Mesenchymal stem cell (in vitro differentiated cells and primary cell): ENCODE measurements around the gene NFATC3.

Experiments
- DNase-seq: peaks from one replicate; pipeline ENCODE4 v3.0.0-alpha.2; 2013
- H2AFZ ChIP-seq: one replicate; pipeline ENCODE4 v1.6.1; 2013; ENCODE audit warnings: low read depth, mild to moderate bottlenecking, control low read depth, inconsistent platforms, low read length, moderate library complexity
- H2AK5ac ChIP-seq: 2 replicates; pipeline ENCODE4 v1.6.1; 2013; ENCODE audit warnings: low read length, moderate library complexity, mild to moderate bottlenecking, inconsistent platforms; ENCODE audit not compliant: severe bottlenecking
- H2BK120ac ChIP-seq: one replicate; pipeline ENCODE4 v1.6.1; 2013; ENCODE audit warnings: low read depth, mild to moderate bottlenecking, inconsistent platforms, low read length, moderate library complexity
- H2BK12ac ChIP-seq, 2 experiments: one replicate each; pipeline ENCODE4 v1.6.1; 2013; ENCODE audit warnings: inconsistent platforms in 2 of 2, low read length in 2 of 2, mild to moderate bottlenecking in 2 of 2, moderate library complexity in 2 of 2, control low read depth in 1 of 2
- H2BK15ac ChIP-seq: one replicate; pipeline ENCODE4 v1.6.1; 2013; ENCODE audit warnings: mild to moderate bottlenecking, low read depth, inconsistent platforms; ENCODE audit not compliant: poor library complexity, severe bottlenecking
- H2BK5ac ChIP-seq: 2 replicates; pipeline ENCODE4 v1.6.1; 2013; ENCODE audit warnings: low read depth, mild to moderate bottlenecking, low read length, control low read depth, inconsistent platforms; ENCODE audit not compliant: poor library complexity, severe bottlenecking
- H3K14ac ChIP-seq, 2 experiments: one replicate each; pipeline ENCODE4 v1.6.1; 2013; ENCODE audit warnings: inconsistent platforms in 2 of 2, low read length in 2 of 2, control low read depth in 1 of 2, mild to moderate bottlenecking in 1 of 2, moderate library complexity in 1 of 2
- H3K18ac ChIP-seq, 2 experiments: one replicate each; pipeline ENCODE4 v1.6.1; 2013; ENCODE audit warnings: inconsistent platforms in 2 of 2, low read length in 2 of 2, control low read depth in 1 of 2, low read depth in 1 of 2, mild to moderate bottlenecking in 1 of 2
- H3K23ac ChIP-seq, 2 experiments: one replicate each; pipeline ENCODE4 v1.6.1; 2013; ENCODE audit warnings: inconsistent platforms in 2 of 2, low read length in 2 of 2, mild to moderate bottlenecking in 2 of 2, moderate library complexity in 2 of 2, control low read depth in 1 of 2
- H3K27ac ChIP-seq: 2 replicates; pipeline ENCODE4 v1.5.1; 2013; ENCODE audit warnings: mild to moderate bottlenecking, moderate library complexity, low read length, control low read depth, inconsistent platforms; ENCODE audit not compliant: poor library complexity, severe bottlenecking
- H3K27me3 ChIP-seq, 2 experiments: 2 replicates each; pipeline versions ENCODE4 v1.6.1 to v1.7.0; 2013; ENCODE audit warnings: low read length in 2 of 2, mild to moderate bottlenecking in 2 of 2, moderate library complexity in 2 of 2, control low read depth in 1 of 2, inconsistent platforms in 1 of 2; ENCODE audit not compliant: control insufficient read depth in 1 of 2, insufficient read depth in 1 of 2
- H3K36me3 ChIP-seq, 2 experiments: 2 replicates each; pipeline versions ENCODE4 v1.6.1 to v1.7.0; 2013; ENCODE audit warnings: low read length in 2 of 2, control low read depth in 1 of 2, inconsistent platforms in 1 of 2, low read depth in 1 of 2, mild to moderate bottlenecking in 1 of 2; ENCODE audit not compliant: insufficient read depth in 2 of 2, control insufficient read depth in 1 of 2
- H3K4ac ChIP-seq, 2 experiments: one replicate each; pipeline ENCODE4 v1.6.1; 2013; ENCODE audit warnings: inconsistent platforms in 2 of 2, low read length in 2 of 2, mild to moderate bottlenecking in 2 of 2, moderate library complexity in 2 of 2, control low read depth in 1 of 2, low read depth in 1 of 2
- H3K4me1 ChIP-seq: 2 replicates; pipeline ENCODE4 v1.6.1; 2013; ENCODE audit warnings: low read depth, low read length, control low read depth; ENCODE audit not compliant: control insufficient read depth, insufficient read depth
- H3K4me2 ChIP-seq: 2 replicates; pipeline ENCODE4 v1.6.1; 2013; ENCODE audit warnings: low read length, mild to moderate bottlenecking, inconsistent platforms; ENCODE audit not compliant: poor library complexity, severe bottlenecking
- H3K4me3 ChIP-seq, 2 experiments: 2 replicates each; pipeline versions ENCODE4 v1.5.1 to v1.7.0; 2013; ENCODE audit warnings: low read length in 2 of 2, mild to moderate bottlenecking in 2 of 2, control low read depth in 1 of 2, low read depth in 1 of 2; ENCODE audit not compliant: insufficient read depth in 1 of 2
- H3K79me1 ChIP-seq: replicated peaks from 2 replicates; pipeline ENCODE4 v1.6.1; 2013; ENCODE audit warnings: mild to moderate bottlenecking, control low read depth, low read length, inconsistent platforms; ENCODE audit not compliant: poor library complexity, severe bottlenecking
- H3K9ac ChIP-seq: 2 replicates; pipeline ENCODE4 v1.7.0; 2013; ENCODE audit warnings: mild to moderate bottlenecking, low read length, moderate library complexity
- H3K9me3 ChIP-seq: 2 replicates; pipeline ENCODE4 v1.7.0; 2013; ENCODE audit warnings: mild to moderate bottlenecking, low read length; ENCODE audit not compliant: control insufficient read depth
- H4K8ac ChIP-seq: one replicate; pipeline ENCODE4 v1.6.1; 2013; ENCODE audit warnings: inconsistent platforms, mild to moderate bottlenecking, low read length, moderate library complexity
- H4K91ac ChIP-seq: one replicate; pipeline ENCODE4 v1.6.1; 2013; ENCODE audit warnings: mild to moderate bottlenecking, low read length, inconsistent platforms
- WGBS: methylation state at CpG from one replicate; pipeline ENCODE4 v1.1.7; 2013; ENCODE audit warnings: mixed read lengths; 5-methylcytosine and 5-hydroxymethylcytosine counted together

Gene NFATC3

DNA sequence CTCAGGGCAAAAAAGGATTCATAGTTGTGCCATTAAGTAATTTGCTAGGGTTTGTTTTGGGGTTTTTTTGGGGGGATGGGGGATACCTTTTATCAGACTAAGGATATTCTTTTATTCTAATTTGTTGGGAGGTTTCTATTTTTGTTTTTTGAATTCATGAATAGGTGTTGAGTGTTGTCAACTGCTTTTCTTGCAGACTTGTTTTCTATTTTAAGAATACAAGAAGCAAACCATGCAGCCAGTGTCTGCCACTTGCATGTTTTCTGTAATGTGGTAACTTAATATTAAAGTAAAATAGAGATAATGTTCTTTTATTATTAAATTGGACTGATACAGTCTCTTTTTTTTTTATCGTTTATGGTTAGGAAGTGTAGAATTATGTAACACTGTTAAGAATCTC, 49.5 kb downstream of the NFATC3 start:
- H3K4me2 ChIP-seq = no peak overlapping the region
- no peak overlapping the region for H3K9ac ChIP-seq
- 100% methylated on average over 1 of the region's 1 CpG for WGBS
- H3K79me1 ChIP-seq = peaks cover 8% of the 10 kb centered on the region
- no peak overlapping the region for H2BK12ac ChIP-seq
- H2AFZ ChIP-seq = no peak overlapping the region
- peaks cover 0 to 14% of the 10 kb centered on the region in 2 experiments for H3K36me3 ChIP-seq
- H3K4ac ChIP-seq = no peak overlapping the region
- no peak overlapping the region for H3K23ac ChIP-seq
- no peak overlapping the region for H2BK5ac ChIP-seq
- DNase-seq = no peak
- H4K8ac ChIP-seq = no peak overlapping the region
- no peaks in the 10 kb centered on the region for H3K9me3 ChIP-seq
- H2BK15ac ChIP-seq = no peak overlapping the region
- H3K27ac ChIP-seq = no peak overlapping the region
- no peak overlapping the region for H4K91ac ChIP-seq
- no peak overlapping the region for H2AK5ac ChIP-seq
- H3K4me3 ChIP-seq = no peak overlapping the region
- H3K18ac ChIP-seq = no peak overlapping the region
- H2BK120ac ChIP-seq = no peak overlapping the region
- no peaks in the 10 kb centered on the region for H3K4me1 ChIP-seq
- H3K27me3 ChIP-seq = no peaks in the 10 kb centered on the region
- no peak overlapping the region for H3K14ac ChIP-seq

DNA sequence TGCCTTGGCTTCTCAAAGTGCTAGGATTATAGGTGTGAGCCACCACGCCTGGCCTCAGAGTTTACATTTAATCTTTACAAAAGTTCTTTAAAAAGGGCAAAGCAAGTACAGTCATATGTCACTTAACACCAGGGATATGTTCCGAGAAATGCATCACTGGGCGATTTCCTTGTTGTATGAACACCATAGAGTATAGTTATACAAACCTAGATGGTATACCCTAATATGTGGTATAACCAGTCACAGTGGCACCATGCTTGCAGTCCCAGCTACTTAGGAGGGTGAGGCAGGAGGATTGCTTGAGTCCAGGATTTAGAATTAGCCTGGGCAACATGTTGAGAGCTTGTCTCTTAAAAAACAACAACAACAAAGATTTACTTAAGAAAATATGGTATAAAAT, 51.3 kb downstream of the NFATC3 start:
- H3K18ac ChIP-seq = no peak overlapping the region
- 100% methylated on average over 2 of the region's 3 CpGs for WGBS

DNA sequence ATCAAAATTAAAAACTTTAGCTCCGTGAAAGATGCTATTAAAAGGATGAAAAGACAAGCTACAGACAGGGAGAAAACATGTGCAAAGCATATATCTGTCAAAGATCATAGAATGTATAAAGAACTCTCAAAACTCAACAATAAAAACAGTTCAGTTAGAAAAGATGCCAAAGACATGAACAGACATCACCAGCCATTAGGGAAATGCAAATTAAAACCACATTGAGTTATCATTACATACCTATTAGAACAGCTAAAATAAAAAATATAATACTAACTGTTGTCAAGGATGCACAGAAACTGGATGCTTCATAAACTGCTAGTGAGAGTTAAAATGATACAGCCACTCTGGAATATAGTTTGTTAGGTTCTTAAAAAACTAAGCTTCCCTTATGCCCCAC, 58.8 kb downstream of the NFATC3 start:
- Histone ChIP-seq H3K14ac (no peak overlapping the region), H4K8ac (no peak overlapping the region), H3K9ac (peak overlapping the region; percentile 49), H4K91ac (no peak overlapping the region), H2BK12ac (no peak overlapping the region), H2BK15ac (no peak overlapping the region), H3K36me3 (peaks cover 8 to 18% of the 10 kb centered on the region in 2 experiments), H2BK120ac (no peak overlapping the region), H3K4me2 (no peak overlapping the region), H3K23ac (no peak overlapping the region), H2AFZ (no peak overlapping the region), H2BK5ac (no peak overlapping the region), H3K9me3 (no peaks in the 10 kb centered on the region), H2AK5ac (no peak overlapping the region), H3K4me3 (no peak overlapping the region), H3K27ac (no peak overlapping the region), H3K4ac (no peak overlapping the region), H3K18ac (no peak overlapping the region), H3K4me1 (no peaks in the 10 kb centered on the region), H3K79me1 (peaks cover 18% of the 10 kb centered on the region), H3K27me3 (no peaks in the 10 kb centered on the region)
- WGBS = no CpG with 5 or more reads among the region's 1 CpG
- no peak for DNase-seq

More for the DNA sequence above, 51.3 kb downstream of the NFATC3 start:
- no peak overlapping the region for H3K9ac ChIP-seq
- no peak overlapping the region for H3K4ac ChIP-seq
- H3K79me1 ChIP-seq = peaks cover 7% of the 10 kb centered on the region
- H2BK12ac ChIP-seq = no peak overlapping the region
- H4K91ac ChIP-seq = no peak overlapping the region
- H2BK15ac ChIP-seq = no peak overlapping the region
- no peaks in the 10 kb centered on the region for H3K4me1 ChIP-seq
- no peak for DNase-seq
- no peak overlapping the region for H3K23ac ChIP-seq
- H4K8ac ChIP-seq = no peak overlapping the region
- no peaks in the 10 kb centered on the region for H3K9me3 ChIP-seq
- no peak overlapping the region for H2AFZ ChIP-seq
- H3K27ac ChIP-seq = no peak overlapping the region
- no peak overlapping the region for H3K14ac ChIP-seq
- H3K27me3 ChIP-seq = no peaks in the 10 kb centered on the region
- peaks cover 0 to 19% of the 10 kb centered on the region in 2 experiments for H3K36me3 ChIP-seq
- no peak overlapping the region for H2BK5ac ChIP-seq
- H2BK120ac ChIP-seq = no peak overlapping the region
- H2AK5ac ChIP-seq = no peak overlapping the region
- no peak overlapping the region for H3K4me2 ChIP-seq
- no peak overlapping the region for H3K4me3 ChIP-seq

DNA sequence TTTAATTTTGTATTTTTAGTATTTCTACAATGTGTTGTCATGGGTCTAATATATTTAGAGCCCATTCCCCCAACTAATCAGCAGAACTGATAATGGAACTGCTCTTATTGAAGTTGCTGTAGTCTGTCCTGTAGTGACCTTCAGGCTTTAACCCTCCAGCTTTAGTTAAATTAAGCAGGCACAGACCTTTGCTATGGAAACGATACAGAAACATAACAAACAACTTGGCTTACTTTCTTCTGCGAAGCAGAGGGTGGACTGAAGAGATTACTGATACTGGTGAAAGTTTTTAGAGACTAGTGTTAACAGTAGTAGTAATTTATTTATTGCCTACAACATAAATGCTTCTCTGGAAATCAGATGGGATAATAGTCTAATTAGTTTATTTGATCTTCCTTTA, 61.4 kb downstream of the NFATC3 start:
- peak; percentile 92 for DNase-seq
- no peak overlapping the region for H3K4ac ChIP-seq
- H3K36me3 ChIP-seq = peaks cover 8 to 11% of the 10 kb centered on the region in 2 experiments
- H3K27me3 ChIP-seq = no peaks in the 10 kb centered on the region
- no peak overlapping the region for H2AK5ac ChIP-seq
- no peak overlapping the region for H3K4me3 ChIP-seq
- no CpG with 5 or more reads among the region's 2 CpGs for WGBS
- no peak overlapping the region for H3K23ac ChIP-seq
- peak overlapping the region; percentile 73 for H3K9ac ChIP-seq
- no peaks in the 10 kb centered on the region for H3K9me3 ChIP-seq
- H3K79me1 ChIP-seq = peaks cover 21% of the 10 kb centered on the region
- no peak overlapping the region for H3K27ac ChIP-seq
- H4K8ac ChIP-seq = no peak overlapping the region
- no peak overlapping the region for H3K14ac ChIP-seq
- no peak overlapping the region for H3K4me2 ChIP-seq
- no peak overlapping the region for H4K91ac ChIP-seq
- H3K18ac ChIP-seq = no peak overlapping the region
- no peak overlapping the region for H2BK15ac ChIP-seq
- no peaks in the 10 kb centered on the region for H3K4me1 ChIP-seq
- H2BK120ac ChIP-seq = no peak overlapping the region
- H2BK12ac ChIP-seq = no peak overlapping the region
- H2BK5ac ChIP-seq = no peak overlapping the region
- no peak overlapping the region for H2AFZ ChIP-seq
